Measurements from ENCODE around the gene CCDC138.

CCDC138 gene

DNA sequence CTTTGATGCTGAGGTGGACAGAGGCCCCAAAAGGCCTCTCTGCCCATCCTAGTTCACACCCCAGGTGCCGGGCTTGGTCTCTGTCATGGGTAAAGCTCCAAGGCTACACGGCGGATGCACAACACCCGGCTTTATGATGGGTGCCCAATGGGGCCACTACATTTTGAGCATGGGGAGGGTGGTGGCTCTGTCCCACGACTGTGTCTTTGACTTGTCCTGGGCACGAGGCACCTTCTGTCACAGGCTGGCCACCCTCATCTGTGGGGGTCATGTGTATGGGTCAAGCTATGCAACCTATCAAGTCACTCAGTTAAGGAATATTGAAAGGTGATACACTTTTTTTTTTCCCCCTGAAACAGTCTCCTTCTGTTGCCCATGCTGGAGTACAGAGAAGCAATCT lies 138.7 kb downstream of the CCDC138 start:
- peaks cover 26% of the 10 kb centered on the region for H3K4me1 ChIP-seq (ENCODE audit: control insufficient read depth, insufficient read depth, low read length)
- H3K36me3 ChIP-seq (ENCODE audit: control insufficient read depth, insufficient read depth, low read length), result no peaks in the 10 kb centered on the region
- no peak overlapping the region for H3K9ac ChIP-seq (ENCODE audit: low read length)
- H3K27ac ChIP-seq (ENCODE audit: low read depth, low read length), result no peak overlapping the region
- no peak overlapping the region for H3K4me3 ChIP-seq (ENCODE audit: low read length)
- no peaks in the 10 kb centered on the region for H3K27me3 ChIP-seq (ENCODE audit: control insufficient read depth, insufficient read depth, low read length)

DNA sequence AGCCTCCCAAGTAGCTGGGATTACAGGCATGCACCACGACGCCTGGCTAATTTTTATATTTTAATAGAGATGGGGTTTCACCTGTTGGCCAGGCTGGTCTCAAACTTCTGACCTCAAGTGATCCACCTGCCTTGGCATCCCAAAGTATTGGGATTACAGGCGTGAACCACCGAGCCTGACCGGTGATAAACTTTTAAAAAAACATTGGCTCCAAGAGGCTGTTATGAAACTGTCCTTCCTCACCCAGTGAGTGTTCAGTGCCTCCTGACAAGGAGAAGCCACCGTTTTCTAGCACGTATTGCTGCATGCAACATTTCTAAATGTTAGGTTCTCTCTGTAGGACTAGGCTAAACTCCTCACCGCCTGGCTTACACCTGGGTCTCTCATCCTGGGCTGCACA lies 139.2 kb downstream of the CCDC138 start:
- H3K4me3 ChIP-seq (ENCODE audit: low read length), result no peak overlapping the region
- H3K27ac ChIP-seq (ENCODE audit: low read depth, low read length), result no peak overlapping the region
- no peaks in the 10 kb centered on the region for H3K27me3 ChIP-seq (ENCODE audit: control insufficient read depth, insufficient read depth, low read length)
- no peak overlapping the region for H3K9ac ChIP-seq (ENCODE audit: low read length)
- peaks cover 26% of the 10 kb centered on the region for H3K4me1 ChIP-seq (ENCODE audit: control insufficient read depth, insufficient read depth, low read length)
- H3K36me3 ChIP-seq (ENCODE audit: control insufficient read depth, insufficient read depth, low read length), result no peaks in the 10 kb centered on the region
